ENCODE results near the gene RPL18.
"Not testable (repeated sequence)": the region's sequence is repeated elsewhere in the genome, so short reads cannot be mapped to it uniquely, and the experiment has no call there.

Gene RPL18

GRCh38 chr19:48644355-48644754 is 25.4 kb upstream of the RPL18 start:
- no peak for DNase-seq

DNA sequence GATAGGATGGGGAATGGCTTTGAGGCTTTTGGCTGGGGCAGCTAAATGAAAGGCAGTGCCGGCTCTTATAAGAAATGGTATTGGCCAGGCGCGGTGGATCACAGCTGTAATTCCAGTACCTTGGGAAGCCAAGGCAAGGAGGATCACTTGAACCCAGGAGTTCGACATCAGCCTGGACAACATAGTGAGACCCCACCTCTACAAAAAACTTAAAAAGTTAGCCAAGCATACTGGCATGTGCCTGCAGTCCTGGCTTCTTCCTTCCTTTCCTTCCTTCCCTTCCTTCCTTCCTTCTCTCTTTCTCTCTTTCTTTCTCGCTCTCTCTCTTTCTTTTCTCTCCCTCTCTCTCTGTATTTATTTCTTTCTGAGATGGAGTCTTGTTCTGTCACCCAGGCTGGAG is 23.9 kb upstream of the RPL18 start:
- DNase-seq, result no peak

DNA sequence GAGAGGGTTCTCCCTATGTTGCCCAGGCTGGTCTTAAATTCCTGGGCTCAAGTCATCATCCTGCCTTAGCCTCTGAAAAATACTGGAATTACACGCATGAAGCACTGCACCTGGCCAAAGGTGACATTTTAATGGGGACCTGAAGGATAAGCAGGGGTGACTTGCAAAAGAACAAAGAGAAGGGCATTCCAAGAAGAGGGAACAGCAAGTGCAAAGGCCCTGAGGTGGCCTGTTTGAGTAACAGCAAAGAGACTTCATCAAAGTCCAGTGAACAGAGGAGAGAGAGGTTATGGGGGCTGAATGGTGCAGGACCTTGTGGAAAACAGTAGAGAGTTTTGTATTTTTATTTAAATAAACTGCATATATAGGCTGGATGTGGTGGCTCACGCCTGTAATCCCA is 22.9 kb upstream of the RPL18 start:
- DNase-seq, result no peak

DNA sequence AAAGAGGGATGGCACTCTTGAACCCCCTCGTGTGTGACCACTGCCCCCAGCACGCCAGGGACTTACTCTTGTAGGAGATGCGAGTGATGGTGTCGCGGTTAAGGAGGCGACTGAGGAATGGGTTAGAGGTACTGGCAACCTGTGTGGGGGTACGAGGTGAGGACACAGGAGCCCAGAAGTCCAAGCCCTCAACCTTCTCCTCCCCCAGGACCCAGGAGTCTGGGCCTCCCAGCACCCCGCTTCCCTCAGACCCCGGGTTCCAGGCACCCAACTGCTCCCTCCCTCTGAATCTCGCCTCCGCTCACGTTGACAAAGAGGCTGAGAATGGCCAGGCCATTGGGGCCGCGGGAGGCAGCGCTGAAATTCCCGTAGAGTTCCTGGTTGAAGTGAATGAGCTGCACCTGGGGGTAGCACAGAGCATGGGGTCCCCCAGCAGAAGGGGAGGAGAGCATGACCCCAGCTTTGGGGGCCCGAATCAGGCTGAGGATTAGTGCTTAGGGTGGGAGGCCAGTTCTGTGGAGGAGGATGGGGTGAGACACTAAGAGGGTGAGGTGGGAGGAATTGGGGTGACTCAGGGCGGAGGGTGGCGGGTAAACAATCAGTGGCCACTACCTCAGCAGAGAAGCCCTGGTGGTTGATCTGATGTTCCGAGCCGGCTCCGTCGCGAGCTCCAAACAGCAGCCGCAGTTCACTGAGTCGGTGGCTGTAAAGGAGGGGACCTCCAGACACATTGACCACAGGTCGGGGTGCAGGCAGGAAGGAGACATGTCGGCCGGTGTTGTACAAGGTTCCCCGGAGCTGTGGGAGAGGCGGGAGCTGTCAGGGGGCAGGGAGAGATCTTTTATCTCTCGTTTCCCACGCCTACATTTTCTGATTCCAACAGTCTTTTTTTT is 20.8 kb upstream of the RPL18 start:
- no peak for DNase-seq

GRCh38 chr19:48638831-48639381 is 19.9 kb upstream of the RPL18 start:
- DNase-seq, result no peak

DNA sequence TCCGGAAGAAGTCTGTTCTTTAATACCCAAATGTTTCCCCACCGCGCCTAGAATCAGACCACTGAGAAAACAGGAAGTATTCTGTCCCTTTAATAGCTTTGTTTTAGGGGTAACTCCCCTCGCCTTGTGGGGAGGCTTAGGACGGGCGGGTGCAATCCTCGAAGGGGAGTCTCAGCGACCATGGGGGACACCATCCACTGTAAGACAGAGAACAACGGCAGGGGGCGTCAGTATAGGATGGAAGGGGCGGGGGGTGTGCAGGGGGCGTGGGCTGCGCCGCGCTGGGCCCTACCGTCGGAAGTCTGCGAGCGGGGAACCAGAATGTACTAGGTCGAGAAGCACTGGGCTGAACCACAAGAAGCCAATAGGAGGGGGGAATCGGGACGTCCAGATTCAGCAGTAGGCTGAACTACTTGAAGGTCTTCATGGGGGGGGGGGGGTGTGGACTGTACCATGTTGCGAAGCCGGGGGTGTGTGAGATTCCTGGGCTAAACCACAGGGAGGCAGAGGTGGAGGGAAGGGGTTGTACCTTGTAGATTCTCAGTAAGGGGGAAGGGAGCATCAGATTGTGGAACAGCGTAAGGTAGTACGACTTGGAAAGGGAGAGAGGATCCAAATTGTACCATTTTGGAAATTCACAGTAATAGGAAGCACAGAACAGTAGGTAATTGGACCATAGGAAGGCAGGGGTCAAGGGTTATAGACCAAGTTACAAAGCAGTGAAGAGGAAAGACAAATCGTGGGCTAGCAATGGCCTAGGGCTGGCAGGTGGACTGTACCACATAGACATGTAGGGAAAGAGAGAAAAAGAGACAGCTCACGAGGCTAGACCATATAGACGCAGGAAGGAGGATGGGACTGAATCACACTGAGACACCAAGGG is 19.2 kb upstream of the RPL18 start:
- DNase-seq, result peak; percentile 74

DNA sequence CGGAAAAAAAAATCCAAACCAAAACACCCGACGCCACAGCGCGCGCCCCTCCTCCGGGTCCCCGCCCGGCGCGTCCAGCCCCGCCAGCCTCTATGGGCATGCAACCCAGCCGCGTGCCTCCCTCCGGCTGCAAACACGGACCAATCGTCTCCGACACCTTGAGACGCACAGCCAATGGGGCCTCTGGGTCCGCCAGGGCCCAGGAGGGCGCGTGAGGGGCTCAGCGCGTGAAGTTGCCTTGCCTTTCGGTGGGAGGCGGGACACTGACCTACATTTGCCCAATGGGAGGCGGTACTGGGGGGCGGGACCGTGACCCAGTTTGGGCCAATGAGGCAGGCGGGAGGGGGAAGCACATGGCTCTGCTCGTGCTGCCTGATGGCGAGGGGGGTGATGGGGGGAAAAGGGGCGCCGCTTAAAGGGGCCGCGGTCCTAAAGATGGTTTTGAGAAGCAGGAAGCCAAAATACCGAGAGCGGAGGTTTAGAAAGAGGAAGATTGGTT is 18.5 kb upstream of the RPL18 start:
- DNase-seq, result peak; percentile 94

- DNase-seq, result peak; percentile 29
Measured at GRCh38 chr19:48636859-48637448, 18.0 kb upstream of the RPL18 start, which contains the start of gene DBP. Gene DBP (minus strand): TSS chr19:48637379. CDS start chr19:48636994, 385 bp downstream.

DNA sequence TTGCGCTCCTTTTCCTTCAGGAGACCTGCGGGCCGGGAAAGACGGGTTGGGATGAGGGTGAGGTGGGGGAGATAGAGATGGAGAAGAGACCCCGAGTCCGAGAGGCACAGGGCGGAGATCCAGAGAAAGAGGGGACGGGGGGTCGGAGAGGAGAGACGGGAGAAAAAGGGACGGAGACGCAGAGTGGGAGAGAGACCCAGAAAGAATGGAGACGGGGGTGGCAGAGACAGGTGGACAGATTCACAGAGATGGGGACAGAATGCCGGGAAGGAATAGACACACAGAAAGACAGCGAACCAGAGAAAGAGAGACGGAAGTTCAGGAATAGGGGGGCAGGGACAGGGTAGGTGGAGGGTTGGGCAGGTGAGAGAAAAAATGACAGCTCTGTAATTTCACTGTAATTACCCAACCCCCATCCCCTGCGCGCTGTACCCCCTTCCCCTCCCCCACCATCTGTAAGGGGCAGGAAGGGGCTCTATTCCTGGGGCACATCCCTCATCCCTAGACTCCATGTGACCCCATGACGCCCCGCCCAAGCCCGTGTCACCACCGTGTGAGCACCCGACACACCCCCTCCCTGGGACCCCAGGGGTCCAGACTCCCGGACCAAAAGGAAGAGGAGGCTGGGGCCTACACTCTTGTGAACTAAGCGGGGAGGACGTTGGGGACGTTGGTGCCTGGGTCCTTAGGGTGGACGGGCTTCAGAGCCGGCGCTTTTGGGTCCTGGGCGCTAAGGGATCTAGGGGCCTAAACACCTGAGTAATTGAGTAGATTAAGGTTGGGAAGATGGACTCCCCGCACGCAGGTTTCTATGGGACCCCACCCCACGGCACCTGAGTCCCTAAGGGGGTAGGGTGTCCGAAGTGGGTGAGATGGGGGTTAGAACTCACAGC is 17.2 kb upstream of the RPL18 start:
- DNase-seq, result peak; percentile 12

- DNase-seq, result peak; percentile 22
Measured at GRCh38 chr19:48635263-48635965, 16.4 kb upstream of the RPL18 start.

- DNase-seq, result peak; percentile 89
Measured at GRCh38 chr19:48634424-48635262, 15.7 kb upstream of the RPL18 start.

- DNase-seq, result no peak
Measured at GRCh38 chr19:48634036-48634342, 15.0 kb upstream of the RPL18 start.

DNA sequence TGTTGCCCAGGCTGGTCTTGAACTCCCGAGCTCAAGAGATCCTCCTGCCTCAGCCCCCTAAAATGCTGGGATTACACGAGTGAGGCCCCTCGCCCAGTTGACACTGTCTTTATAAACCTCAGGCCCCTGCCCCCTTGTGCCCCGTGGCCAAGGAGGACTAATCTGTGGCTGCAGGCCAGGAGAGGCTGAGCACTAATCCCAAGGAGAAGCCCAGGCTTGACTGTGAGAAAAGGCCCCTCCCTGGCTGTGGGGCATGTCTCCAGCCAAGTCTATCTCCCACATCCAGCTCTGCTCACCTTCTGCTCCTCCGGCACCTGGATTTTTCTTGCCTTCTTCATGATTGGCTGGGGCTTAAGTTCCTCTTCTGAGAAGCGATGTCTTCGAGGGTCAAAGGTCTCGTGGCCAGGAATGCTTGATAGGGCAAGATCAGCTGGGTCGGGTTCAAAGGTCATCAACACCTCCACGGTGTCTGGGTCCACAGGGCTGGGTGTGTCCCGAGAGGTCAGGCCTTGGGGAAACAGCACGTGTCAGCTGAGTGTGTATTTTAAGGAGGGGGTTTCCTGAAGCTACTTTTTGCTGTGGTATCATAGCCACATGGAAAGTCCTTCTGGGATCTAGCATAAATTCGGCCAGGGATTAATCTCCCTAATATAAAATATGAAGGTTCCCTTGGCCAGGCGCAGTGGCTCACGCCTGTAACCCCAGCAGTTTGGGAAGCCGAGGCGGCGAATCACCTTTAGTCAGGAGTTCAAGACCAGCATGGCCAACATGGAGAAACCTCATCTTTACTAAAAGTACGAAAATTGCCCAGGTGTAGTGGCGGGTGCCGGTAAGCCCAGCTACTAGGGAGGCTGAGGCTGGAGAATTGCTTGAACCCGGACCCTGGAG is 14.4 kb upstream of the RPL18 start:
- no peak for DNase-seq

DNA sequence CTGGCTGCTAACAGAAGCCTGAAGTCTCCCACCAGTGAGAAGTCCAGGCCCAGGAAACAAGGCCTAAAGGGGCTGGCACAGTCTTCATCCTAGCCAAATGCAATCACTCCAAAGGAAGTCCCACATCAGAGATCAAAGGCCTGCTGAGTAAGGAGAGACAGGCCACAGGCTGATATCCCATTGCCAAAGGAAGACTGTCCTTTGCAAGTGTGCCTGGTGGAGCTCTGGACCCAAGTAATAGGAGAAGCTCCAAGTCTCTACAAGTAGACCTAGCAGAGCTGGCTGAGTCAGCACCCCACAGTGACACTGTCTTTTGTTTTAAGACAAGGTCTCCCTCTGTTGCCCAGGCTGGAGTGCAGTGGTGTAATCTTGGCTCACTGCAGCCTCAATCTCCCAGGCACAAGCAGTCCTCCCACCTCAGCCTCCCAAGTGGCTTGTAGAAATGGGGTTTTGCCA is 13.7 kb upstream of the RPL18 start:
- no peak for DNase-seq

DNA sequence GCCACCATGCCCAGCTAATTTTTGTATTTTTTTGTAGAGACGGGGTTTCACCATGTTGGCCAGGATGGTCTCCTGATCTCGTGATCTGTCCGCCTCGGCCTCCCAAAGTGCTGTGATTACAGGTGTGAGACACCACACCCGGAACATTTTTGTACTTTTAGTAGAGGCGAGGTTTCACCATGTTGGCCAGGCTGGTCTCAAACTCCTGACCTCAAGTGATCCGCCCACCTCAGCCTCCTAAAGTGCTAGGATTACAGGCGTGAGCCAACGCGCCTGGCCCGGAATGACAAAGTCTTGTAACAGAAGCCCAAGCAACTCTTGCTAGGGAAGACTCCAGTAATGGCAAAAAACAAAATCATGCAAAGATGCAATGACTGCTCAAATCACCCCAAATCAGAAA is 13.3 kb upstream of the RPL18 start:
- DNase-seq, result not testable (repeated sequence)

DNA sequence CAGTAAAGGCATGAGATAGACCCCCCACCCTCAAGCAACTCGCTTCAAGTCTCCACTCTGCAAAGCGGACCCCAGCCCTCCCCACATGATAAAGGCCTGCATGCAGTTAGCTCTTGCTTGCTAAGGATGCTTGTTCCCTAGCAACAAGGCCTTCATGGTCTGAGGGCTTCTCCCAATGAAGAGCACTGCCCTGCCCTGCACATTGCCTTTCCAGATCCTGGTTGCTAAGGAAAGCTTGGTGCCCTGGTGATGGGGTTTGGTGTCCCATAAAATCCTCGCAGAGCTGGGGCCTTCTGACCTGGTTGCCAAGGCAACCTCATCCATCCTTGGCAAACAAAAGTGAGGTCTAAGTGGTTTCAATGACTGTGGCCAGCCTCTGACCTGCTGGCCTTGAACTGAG is 12.2 kb upstream of the RPL18 start:
- no peak for DNase-seq

DNA sequence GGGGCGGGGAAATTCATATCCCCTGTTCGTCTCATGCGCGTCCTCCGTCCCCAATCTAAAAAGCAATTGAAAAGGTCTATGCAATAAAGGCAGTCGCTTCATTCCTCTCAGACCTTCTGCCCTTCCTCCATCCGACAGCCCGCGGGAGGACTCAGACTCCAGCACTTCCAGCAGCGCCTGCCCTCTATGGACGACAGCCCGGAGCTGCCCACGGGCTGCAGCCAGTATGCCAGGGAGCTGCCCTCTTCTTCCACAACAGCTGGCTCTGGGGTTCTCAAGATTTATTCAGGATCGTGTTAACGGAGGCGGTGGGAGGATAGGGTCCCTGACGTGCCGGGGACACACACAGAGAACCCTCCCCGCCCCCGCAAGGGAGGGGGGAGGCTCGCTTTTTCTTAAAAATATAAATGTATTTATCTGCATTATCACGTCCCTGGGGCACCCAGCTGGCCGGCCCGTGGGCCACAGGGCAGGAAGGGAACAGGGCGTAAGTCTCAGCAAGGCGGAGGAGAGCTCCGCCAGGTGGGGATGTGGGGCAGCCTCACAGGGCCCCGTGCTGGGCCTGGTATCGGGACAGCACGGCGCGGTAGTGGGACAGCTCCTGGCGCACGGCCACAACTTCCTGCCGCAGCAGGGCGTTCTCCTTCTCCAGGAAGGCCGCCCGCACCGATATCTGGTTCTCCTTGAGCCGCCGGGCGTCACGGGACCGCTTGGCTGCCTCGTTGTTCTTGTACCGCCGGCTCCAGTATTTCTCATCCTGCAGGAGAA is 11.5 kb upstream of the RPL18 start:
- no peak for DNase-seq

- DNase-seq, result no peak
Measured at GRCh38 chr19:48629599-48630295, 10.8 kb upstream of the RPL18 start.
